ENCODE measurements around the gene CDC7.

Gene CDC7

GRCh38 chr1:91500756-91501522, at the start of gene CDC7 (continued):
- TF ChIP-seq ZNF549 (tag by site-specific recombination; IDR thresholded peaks at IDR 0.05): no peak
- no peak; the same call in none of the 2 replicates for TF ChIP-seq ZNF24 (tag by site-specific recombination; IDR thresholded peaks at IDR 0.05)
- peak; percentile 83 for TF ChIP-seq HIC1 (tag by site-specific recombination; IDR thresholded peaks at IDR 0.05)
- TF ChIP-seq ZNF473 (tag by site-specific recombination; IDR thresholded peaks at IDR 0.05): no peak
- TF ChIP-seq ZSCAN30 (tag by site-specific recombination; IDR thresholded peaks at IDR 0.05): peak; percentile 80
- peak; percentile 46 for TF ChIP-seq ZBTB11 (tag by site-specific recombination; conservative IDR thresholded peaks at IDR 0.05; ENCODE audit: low read depth)
- TF ChIP-seq ZNF302 (tag by site-specific recombination; IDR thresholded peaks at IDR 0.05; ENCODE audit: low read depth): no peak
- no peak for TF ChIP-seq ZNF146 (tag by site-specific recombination; IDR thresholded peaks at IDR 0.05)
- TF ChIP-seq ZNF16 (tag by site-specific recombination; IDR thresholded peaks at IDR 0.05; ENCODE audit: low read depth): no peak
- peak; percentile 93 for TF ChIP-seq INSM2 (tag by site-specific recombination; IDR thresholded peaks at IDR 0.05)
- TF ChIP-seq GLIS1 (tag by site-specific recombination; IDR thresholded peaks at IDR 0.05): no peak; the same call in 1 of the 2 replicates
- no peak for TF ChIP-seq TCF7L2 (IDR thresholded peaks at IDR 0.05; ENCODE audit: borderline replicate concordance, low read depth, low read length)
- peak; percentile 63 for TF ChIP-seq KLF9 (tag by site-specific recombination; IDR thresholded peaks at IDR 0.05; ENCODE audit: low read depth)
- TF ChIP-seq ZNF776 (tag by site-specific recombination; IDR thresholded peaks at IDR 0.05; ENCODE audit: borderline replicate concordance): no peak
- peak; percentile 96; the same call in 1 of the 2 replicates for TF ChIP-seq ZFP37 (tag by site-specific recombination; IDR thresholded peaks at IDR 0.05)
- TF ChIP-seq ZNF561 (tag by site-specific recombination; IDR thresholded peaks at IDR 0.05; ENCODE audit: borderline replicate concordance): peak; percentile 54; the same call in 1 of the 2 replicates
- TF ChIP-seq ZNF513 (tag by site-specific recombination; IDR thresholded peaks at IDR 0.05): 0 out of 2 replicates have a peak, but pooled peaks have one; percentile 25
- TF ChIP-seq ZNF707 (tag by site-specific recombination; IDR thresholded peaks at IDR 0.05): no peak
- TF ChIP-seq ZNF391 (tag by site-specific recombination; IDR thresholded peaks at IDR 0.05; ENCODE audit: borderline replicate concordance, low read depth): 0 out of 2 replicates have a peak, but pooled peaks have one; percentile 20
- peak; percentile 84 for TF ChIP-seq ZNF600 (tag by site-specific recombination; IDR thresholded peaks at IDR 0.05)
- TF ChIP-seq ZNF223 (tag by site-specific recombination; IDR thresholded peaks at IDR 0.05): no peak
- no peak for TF ChIP-seq ZNF266 (tag by site-specific recombination; IDR thresholded peaks at IDR 0.05; ENCODE audit: low read depth)
- no peak for TF ChIP-seq ZNF670 (tag by site-specific recombination; IDR thresholded peaks at IDR 0.05; ENCODE audit: low read depth)
- TF ChIP-seq ZNF366 (tag by site-specific recombination; conservative IDR thresholded peaks at IDR 0.05): peak; percentile 69
- TF ChIP-seq ZNF555 (tag by site-specific recombination; conservative IDR thresholded peaks at IDR 0.05): no peak
- no peak for TF ChIP-seq MEIS1 (CRISPR knock-in tag; IDR thresholded peaks at IDR 0.05; ENCODE audit: borderline replicate concordance)
- no peak for TF ChIP-seq KLF8 (tag by site-specific recombination; IDR thresholded peaks at IDR 0.05)
- TF ChIP-seq ZNF76 (tag by site-specific recombination; IDR thresholded peaks at IDR 0.05; ENCODE audit: borderline replicate concordance, low read depth): peak; percentile 86
- TF ChIP-seq SP2 (tag by site-specific recombination; IDR thresholded peaks at IDR 0.05): peak; percentile 62
- 0 out of 2 replicates have a peak, but pooled peaks have one; percentile 39 for TF ChIP-seq ZBTB21 (tag by site-specific recombination; IDR thresholded peaks at IDR 0.05)
- TF ChIP-seq ZNF558 (tag by site-specific recombination; IDR thresholded peaks at IDR 0.05): 0 out of 2 replicates have a peak, but pooled peaks have one; percentile 16
- no peak for TF ChIP-seq ZBTB1 (tag by site-specific recombination; IDR thresholded peaks at IDR 0.05)

Measured in HEK293 (cell line).